ENCODE data around the gene POP5. TPM values are rescaled to one million over a fixed set of nuclear protein-coding genes. Genes with fewer than 3 reads are reported as not detected.

The POP5 gene
- total RNA-seq, 3 donors from 2014 or later (not counting 1 experiment from before 2014, with no cell fraction given), result 38.7 to 54.3 (median 42.9) TPM

DNA sequence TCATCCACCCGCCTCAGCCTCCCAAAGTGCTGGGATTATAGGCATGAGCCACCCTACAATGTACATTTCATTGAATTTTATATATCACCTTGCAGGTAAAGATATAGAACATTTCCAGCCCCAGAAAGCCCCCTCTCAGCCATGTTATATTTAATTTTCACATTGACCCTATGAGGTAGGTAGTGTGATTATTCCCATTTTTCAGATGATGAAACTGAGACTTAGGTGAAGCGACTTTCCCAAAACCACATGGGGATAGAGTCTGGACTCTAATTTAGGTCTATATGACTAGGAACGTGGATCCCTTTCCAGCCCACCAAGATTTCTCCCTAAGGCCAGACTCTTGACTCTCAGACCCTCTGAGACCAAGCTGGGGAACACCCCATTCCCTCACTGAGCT is 15.7 kb upstream of the POP5 start:
- Mint-ChIP-seq H3K36me3 (no peaks in the 10 kb centered on the region), H3K27ac (no peak overlapping the region), H3K4me3 (no peak overlapping the region), H3K4me1 (no peaks in the 10 kb centered on the region), H3K27me3 (ENCODE audit: low read depth in 2 of 2) (peaks cover 11 to 14% of the 10 kb centered on the region in 2 donors), H3K9me3 (no peaks in the 10 kb centered on the region)
- H3K27ac ChIP-seq (ENCODE audit: low read length), result no peak overlapping the region
- DNase-seq, result no peak
- WGBS (ENCODE audit: insufficient coverage), result 94% methylated on average over 3 of the region's 3 CpGs
- TF ChIP-seq, protein P1, sequence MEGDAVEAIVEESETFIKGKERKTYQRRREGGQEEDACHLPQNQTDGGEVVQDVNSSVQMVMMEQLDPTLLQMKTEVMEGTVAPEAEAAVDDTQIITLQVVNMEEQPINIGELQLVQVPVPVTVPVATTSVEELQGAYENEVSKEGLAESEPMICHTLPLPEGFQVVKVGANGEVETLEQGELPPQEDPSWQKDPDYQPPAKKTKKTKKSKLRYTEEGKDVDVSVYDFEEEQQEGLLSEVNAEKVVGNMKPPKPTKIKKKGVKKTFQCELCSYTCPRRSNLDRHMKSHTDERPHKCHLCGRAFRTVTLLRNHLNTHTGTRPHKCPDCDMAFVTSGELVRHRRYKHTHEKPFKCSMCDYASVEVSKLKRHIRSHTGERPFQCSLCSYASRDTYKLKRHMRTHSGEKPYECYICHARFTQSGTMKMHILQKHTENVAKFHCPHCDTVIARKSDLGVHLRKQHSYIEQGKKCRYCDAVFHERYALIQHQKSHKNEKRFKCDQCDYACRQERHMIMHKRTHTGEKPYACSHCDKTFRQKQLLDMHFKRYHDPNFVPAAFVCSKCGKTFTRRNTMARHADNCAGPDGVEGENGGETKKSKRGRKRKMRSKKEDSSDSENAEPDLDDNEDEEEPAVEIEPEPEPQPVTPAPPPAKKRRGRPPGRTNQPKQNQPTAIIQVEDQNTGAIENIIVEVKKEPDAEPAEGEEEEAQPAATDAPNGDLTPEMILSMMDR (IDR thresholded peaks at IDR 0.05), result no peak
- no peak for ATAC-seq
- H3K4me1 ChIP-seq (ENCODE audit: control insufficient read depth, insufficient read depth, low read length), result no peaks in the 10 kb centered on the region
- intact Hi-C loops (cut with micrococcal nuclease), result no loop called here
- no peaks in the 10 kb centered on the region for H3K9me3 ChIP-seq (ENCODE audit: control insufficient read depth, insufficient read depth, low read length)
- H3K4me3 ChIP-seq (ENCODE audit: low read length), result no peak overlapping the region
- H3K36me3 ChIP-seq (ENCODE audit: control insufficient read depth, insufficient read depth, low read length), result no peaks in the 10 kb centered on the region
- H3K27me3 ChIP-seq (ENCODE audit: control insufficient read depth, insufficient read depth, low read length), result no peaks in the 10 kb centered on the region

DNA sequence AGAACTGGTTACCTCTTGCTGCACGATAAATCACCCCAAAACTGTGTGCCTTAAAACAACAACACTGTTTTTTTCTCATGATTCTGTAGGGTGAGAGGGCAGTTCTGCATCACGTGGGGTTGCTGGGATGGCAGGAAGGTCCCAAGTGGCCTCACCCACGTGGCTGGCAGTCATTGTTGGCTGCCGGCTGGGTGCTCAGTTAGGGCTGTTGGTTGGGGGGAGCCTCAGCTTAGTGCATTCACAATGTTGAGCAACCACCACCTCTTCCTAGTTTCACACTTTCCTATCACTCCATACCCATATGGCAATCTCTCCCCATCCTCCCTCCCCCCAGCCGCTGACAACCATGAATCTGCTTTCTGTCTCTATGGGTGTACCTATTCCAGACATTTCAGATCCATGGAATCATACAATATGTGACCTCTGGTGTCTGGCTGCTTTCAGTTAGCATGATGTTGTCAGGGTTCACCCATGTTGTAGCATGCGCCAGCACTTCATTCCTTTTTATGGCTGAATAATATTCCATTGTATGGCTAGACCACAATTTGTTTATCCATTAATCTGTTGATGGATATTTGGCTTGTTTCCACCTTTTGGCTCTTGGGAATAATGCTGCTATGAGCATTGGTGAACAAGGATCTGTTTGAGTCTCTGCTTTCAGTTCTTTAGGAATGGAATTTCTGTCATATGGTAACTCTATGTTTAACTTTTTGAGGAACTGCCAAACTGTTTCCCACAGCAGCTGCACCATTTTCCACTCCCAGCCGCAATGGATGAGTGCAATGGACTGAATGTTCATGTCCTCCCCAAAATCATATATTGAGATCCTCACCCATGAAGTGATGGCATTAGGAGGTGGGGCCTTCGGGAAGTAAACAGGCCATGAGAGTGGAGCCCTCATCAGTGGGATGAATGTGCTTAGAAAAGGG is 11.2 kb upstream of the POP5 start:
- Histone ChIP-seq H3K4me3 (ENCODE audit: low read length) (no peak overlapping the region), H3K27me3 (ENCODE audit: control insufficient read depth, insufficient read depth, low read length) (no peaks in the 10 kb centered on the region), H3K9me3 (ENCODE audit: control insufficient read depth, insufficient read depth, low read length) (no peaks in the 10 kb centered on the region), H3K4me1 (ENCODE audit: control insufficient read depth, insufficient read depth, low read length) (no peaks in the 10 kb centered on the region), H3K27ac (ENCODE audit: low read length) (no peak overlapping the region), H3K36me3 (ENCODE audit: control insufficient read depth, insufficient read depth, low read length) (no peaks in the 10 kb centered on the region)
- ATAC-seq, result no peak
- H3K4me3 Mint-ChIP-seq, result no peak overlapping the region
- peaks cover 0 to 2% of the 10 kb centered on the region in 2 donors for H3K27me3 Mint-ChIP-seq (ENCODE audit: low read depth in 2 of 2)
- WGBS (ENCODE audit: insufficient coverage), result 85% methylated on average over 6 of the region's 8 CpGs
- H3K9me3 Mint-ChIP-seq, result no peaks in the 10 kb centered on the region
- TF ChIP-seq, protein P1 (IDR thresholded peaks at IDR 0.05), result no peak
- no peak overlapping the region for H3K27ac Mint-ChIP-seq
- H3K36me3 Mint-ChIP-seq, result no peaks in the 10 kb centered on the region
- no peak for DNase-seq
- H3K4me1 Mint-ChIP-seq, result no peaks in the 10 kb centered on the region
- intact Hi-C loops (cut with micrococcal nuclease), result no loop called here

GRCh38 chr12:120590741-120591407 is 9.7 kb upstream of the POP5 start:
- Histone ChIP-seq H3K27ac (ENCODE audit: low read length) (no peak overlapping the region), H3K4me3 (ENCODE audit: low read length) (no peak overlapping the region), H3K36me3 (ENCODE audit: control insufficient read depth, insufficient read depth, low read length) (no peaks in the 10 kb centered on the region), H3K4me1 (ENCODE audit: control insufficient read depth, insufficient read depth, low read length) (no peaks in the 10 kb centered on the region), H3K9me3 (ENCODE audit: control insufficient read depth, insufficient read depth, low read length) (no peaks in the 10 kb centered on the region), H3K27me3 (ENCODE audit: control insufficient read depth, insufficient read depth, low read length) (no peaks in the 10 kb centered on the region)
- Mint-ChIP-seq H3K9me3 (no peaks in the 10 kb centered on the region), H3K4me1 (no peaks in the 10 kb centered on the region), H3K4me3 (no peak overlapping the region), H3K27ac (no peak overlapping the region), H3K36me3 (no peaks in the 10 kb centered on the region), H3K27me3 (ENCODE audit: low read depth in 2 of 2) (peaks cover 7% of the 10 kb centered on the region in 2 donors)
- ATAC-seq (no peak), DNase-seq (no peak)
- intact Hi-C loops (cut with micrococcal nuclease), result no loop called here
- 95% methylated on average over 6 of the region's 6 CpGs for WGBS (ENCODE audit: insufficient coverage)
- TF ChIP-seq, protein P1 (IDR thresholded peaks at IDR 0.05), result no peak

Data from natural killer cell (primary cell).